HG03159 (cell line): ENCODE data around the gene CAPG.
"Not testable (repeated sequence)": the region's sequence is repeated elsewhere in the genome, so short reads cannot be mapped to it uniquely, and the experiment has no call there.

Experiments
- ATAC-seq: cut with Tn5 transposase; IDR thresholded peaks from one replicate; pipeline ENCODE4 v1.9.1; 2021; ENCODE audit warnings: mild to moderate bottlenecking, moderate library complexity; ENCODE audit not compliant: unreplicated experiment

The CAPG gene

DNA sequence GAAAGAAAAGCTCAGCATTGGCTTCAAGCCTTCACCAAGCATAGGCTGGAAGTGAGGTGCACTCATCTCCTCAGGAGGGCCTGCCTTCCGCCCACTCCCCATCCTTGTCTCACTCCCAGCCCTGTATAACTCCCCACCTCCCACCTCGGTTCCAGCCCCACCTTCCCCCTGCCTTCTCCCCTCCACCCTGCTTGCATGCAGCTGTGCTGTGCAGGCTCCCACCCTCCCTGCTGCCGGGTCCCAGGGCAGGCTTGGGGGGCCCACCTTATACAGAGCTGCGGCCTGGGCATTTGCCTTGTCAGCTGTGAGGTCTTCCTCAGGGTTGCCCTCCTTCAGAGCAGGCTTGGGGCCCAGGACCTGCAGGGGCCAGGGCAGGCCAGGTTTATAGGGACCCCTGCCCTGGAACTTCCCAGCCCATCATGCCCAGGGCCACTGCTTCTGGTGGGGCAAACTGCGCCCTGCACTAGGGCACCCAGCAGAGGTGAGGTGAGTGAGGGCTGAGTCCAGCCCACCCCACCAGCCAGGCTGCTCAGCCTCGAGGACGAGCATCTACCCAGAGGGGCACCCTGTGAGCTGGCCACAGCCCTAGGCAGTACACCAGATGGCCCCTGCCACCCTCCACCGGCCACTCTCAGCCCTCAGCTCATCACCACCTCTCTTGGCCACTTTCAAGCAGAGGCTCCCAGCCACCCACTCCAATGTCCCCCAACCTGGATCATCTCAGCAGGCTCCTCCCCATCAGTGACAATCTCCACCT is 11.6 kb downstream of the CAPG start:
- ATAC-seq = no peak

DNA sequence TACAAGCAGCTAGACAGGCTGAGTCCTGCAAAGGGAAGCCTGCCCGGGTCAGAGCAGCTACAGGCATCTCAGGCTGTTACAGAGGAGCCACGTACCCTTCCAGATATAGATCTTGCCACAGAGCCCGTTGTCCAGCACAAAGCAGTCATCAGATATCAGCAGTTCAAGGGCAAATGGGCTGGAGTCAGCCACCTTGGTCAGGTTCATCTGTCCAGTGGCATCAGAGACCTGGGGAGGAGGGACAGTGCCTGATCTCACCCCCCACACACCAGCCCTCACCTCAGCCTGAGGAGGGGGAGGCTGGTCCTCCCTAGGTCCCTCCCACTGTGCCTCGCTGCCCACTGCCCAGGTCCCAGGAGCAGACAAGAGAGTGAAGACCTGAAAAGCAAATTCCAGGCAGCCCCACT is 12.2 kb downstream of the CAPG start:
- ATAC-seq = no peak

DNA sequence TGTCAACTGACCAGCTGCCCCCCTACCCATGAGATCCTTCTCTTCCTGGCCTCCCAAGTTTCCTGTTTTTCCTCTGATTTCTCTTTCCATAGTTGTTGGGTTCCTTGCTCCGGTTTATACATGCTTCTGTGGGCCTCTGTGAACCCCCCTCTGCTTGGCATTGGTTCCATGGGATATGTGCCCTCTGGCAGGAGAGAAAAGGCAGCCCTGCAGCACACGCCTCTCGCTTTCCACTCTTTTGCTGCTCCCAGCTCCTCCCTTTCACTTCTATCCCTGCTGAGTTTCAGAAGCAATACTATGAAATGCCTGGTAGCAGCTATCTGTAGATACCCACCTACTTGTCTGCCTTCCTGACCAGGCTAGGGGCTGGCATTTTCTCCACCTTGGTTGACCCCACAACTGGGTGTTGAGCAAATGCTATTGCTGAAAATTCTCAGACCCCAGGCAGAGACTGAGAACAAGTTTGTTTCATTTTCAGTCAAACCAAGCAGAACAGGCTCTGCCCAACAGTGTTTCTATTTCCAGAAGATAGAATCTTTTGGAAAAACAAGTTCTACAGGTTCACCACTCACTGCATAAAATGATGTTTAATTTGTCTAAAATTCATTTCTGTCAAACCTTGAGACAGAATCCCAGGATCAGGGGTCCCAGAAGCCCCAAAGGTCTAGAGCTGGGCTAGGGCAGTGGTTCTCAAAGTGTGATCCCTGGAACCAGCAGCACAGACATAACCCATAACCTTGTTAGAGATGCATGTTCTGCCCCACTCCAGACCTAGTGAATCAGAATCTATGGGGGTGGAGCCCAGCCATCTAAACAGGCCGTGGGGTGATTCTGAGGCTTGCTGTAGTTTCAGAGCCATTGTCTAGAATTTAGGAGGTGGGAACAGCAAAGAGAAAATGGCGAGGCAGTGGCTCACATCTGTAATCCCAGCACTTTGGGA is 13.4 kb downstream of the CAPG start:
- ATAC-seq = no peak

DNA sequence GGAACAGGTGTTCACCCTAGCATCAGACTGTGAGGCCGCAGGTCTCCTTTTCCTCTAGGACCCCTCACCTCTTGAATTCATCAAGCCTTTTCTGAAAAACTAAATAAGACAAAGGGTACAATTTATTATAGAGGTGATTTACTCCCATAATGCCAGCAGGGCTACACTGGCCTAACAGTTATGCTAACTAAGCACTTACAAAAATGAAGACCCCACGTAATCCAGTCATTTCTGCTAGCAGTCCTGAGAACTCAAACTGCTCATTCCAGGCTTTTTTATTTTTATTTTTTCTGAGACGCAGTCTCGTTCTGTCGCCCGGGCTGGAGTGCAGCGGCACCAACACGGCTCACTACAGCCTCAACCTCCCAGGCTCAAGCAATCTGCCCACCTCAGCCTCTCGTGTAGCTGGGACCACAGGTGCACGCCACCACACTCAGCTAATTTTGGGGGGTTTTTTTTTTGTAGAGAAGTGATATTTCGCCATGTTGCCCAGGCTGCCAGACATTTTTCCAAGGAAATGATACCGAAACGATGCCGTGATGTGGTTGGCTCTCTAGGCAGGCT is 14.2 kb downstream of the CAPG start:
- no peak for ATAC-seq

DNA sequence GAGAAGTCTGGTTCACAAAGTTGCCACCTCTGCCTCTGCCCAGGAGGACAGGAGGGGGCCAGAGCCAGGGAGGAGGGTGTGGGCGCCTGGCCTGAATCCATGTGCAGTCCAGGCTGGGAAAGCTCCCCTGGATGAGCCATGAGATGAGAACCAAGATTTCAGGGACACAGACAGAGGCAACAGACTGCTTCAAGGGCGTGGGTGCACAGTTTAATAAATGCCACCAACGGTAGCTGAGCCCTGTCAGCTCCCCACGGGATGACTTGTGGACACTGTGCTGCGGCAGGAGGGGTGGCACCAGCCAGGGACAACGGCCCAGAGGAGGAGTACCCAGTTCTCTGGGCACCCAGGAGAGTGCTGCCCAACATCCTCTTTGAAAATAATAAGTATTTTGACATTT is 15.2 kb downstream of the CAPG start:
- no peak for ATAC-seq

DNA sequence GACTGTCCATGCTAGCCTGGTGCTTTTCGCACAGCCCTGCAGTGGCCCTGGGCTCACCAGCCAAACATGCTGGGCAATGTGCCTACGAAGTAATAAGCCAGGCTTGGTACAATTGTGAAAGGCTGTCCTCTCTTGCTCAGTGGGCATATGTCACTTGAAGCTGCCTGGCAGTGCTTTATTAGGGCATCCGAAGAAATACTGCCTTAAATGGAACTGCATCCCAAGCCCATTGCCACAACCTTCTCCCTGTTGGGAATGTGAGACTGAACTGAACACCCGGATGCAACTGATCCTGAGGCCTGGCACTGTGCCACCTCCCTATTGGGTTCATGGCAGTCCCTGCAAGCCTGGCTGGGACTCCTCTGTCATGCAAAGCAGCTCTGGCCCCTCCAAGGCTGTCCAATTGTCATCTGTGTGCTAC is 15.9 kb downstream of the CAPG start:
- no peak for ATAC-seq

DNA sequence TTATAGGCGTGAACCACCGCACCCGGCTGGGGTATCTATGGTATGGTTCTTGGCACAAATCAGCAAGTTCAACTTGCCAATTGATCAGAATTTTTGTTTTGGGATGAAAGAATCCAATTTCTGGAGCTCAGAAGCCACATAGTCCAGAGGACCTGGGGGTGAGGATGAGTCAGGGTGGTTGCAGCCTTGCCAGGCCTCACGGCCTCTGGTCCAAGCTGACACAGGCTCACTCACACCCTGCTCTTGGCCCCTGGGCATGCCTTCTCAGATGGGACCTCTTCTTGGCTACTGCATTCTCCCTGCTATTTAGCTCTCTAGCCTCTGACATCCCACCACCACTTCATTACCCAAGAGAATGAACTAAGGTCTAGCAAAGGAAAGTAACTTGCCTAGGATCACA is 16.3 kb downstream of the CAPG start:
- no peak for ATAC-seq

DNA sequence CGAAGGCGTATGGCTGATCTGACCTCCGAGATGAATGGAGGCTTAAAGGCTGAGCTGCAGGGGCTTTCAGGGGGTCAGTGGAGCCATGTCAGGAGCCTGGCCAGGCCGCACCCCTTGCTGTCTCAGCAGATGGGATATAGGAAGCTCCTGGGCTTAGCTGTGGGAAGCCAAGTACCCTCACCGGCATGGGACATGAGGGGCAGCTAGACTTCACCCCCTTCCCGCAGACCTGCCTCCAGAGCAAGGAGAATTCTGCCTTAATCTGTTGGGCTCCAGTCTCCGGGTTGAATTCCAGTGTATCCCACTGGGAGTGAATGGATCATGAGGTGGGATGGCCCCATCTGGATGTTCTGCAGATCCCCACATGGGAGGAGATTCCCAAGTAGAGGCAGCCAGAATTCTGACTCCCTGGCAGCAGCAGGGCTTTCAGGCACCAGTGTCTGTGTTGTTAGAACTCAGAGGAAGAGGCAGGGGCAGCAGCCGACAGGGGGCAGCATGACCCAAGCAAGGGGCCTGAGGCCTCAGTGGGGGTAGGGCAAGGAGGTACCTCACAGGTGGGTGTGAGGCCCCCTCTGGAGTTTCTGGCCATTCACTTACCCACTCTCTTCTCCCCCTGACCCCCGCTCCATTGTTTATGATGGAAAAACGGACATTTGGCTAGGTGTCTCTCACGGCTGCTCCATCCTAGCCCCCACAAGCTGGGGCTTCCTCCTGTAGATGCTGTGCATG is 19.1 kb downstream of the CAPG start:
- no peak for ATAC-seq

DNA sequence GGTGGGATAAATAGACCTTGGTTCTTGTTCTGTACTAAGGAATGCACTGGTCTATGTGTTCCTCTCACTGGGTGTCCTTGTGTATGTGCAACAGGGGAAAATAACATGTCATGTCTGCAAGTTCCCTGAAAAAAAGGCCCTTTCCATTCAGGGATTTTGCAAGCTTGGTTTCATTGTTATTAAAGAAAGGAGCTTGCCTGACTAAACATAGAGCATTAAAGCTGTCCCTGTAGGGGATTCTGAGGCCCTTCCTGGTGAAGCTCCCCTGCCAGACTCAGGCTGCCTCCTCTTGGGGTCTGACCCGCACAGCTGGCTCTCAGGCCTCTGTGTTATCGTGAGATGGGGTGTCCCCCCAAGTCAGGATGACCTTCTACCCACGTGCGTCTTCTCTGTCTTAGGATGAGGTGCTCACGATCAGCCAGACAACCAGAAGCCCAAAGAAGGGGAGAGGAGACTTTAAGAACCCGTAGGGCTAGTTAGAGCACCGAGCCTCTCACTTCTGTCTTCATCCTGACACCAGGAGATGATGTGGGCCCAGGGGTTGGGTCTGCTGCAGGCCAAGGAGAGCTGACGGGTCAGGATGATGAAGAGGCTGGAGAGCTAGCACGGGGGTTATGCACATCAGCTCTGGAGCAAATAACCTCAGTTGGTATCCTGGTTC is 21.2 kb downstream of the CAPG start:
- ATAC-seq = no peak

DNA sequence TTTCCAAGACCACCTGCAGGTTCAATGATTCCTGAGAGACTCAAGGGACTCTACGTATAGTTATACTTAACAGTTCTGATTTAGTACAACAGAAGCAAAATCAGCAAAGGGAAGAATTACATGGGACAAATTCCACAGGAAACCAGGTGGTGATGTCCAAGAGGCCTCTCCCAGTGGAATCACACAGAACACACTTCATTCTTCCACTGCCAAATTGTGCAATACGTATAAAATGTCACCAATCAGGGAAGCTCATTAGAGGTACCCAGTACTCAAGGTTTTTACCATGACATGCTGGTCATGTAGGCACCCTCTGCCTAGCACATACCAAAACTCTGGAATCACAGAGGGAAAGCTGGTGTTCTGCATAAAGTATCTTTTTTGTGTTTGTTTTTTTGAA is 22.4 kb downstream of the CAPG start:
- ATAC-seq = no peak

DNA sequence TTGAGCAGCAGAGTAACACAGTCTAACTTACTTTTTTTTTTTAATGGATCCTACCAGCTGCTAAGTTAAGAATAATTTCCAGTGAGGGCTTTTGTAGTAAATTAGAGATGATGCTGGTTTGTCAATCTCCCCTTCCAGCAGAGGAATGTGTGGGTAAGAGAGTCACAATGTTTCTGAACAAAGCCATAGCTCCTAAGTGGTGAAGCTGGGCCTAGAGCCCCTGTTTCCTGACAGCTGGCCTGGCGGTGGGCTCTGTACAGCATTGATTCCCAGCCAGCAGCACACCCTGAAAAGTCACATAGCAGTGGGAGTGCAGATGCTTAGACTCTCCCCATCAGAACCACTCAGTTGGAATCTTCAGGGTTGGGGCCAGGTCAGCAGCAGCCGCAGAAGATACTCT is 24.4 kb downstream of the CAPG start:
- ATAC-seq = no peak

DNA sequence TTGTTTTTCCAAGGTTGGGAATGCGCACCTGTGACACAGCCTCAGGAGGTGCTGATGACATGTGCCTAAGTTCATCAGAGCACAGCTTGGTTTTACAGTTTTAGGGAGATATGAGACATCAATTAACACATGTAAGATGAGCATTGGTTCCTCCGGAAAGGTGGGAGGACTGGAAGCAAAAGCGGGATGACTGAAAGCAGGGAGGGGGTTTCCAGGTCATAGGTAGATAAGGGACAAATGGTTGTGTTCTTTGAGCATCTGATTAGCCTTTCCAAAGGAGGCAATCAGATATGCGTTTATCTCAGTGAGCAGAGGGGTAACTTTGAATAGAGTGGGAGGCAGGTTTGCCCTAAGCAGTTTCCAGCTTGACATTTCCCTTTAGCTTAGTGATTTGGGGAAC is 26.3 kb downstream of the CAPG start:
- ATAC-seq = no peak

DNA sequence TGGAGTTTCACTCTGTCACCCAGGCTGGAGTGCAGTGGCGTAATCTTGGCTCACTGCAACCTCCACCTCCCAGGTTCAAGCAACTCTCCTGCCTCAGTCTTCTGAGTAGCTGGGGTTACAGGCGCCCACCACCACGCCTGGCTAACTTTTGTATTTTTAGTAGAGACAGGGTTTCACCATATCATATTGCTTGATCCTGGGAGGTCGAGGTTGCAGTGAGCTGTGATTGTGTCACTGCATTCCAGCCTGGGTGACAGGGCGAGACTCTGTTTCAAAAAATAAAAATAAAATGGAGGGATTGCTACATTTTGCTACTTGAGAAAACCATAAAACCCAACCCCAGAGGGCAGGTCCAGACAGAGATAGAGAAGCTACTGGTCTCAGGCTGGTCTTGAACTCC is 27.0 kb downstream of the CAPG start:
- not testable (repeated sequence) for ATAC-seq

DNA sequence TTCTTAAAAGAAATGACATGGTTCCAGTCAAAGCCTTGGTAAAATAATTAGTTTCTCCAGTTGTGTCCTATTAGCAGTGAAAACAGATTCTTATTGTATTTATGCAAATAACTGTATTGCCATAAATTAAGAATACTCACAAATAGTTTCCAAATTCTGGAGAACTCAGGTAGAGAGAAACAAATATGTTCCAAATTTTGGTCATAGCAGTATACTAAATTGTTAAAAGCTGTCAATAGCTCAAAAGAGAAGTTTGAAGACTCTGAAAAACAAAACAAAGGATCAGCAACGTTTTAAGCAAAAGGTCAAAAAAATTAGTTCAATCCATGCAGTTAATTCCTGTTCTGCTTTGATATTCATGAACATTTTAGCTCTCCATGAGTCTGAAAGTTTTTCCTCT is 30.1 kb downstream of the CAPG start:
- ATAC-seq = no peak

DNA sequence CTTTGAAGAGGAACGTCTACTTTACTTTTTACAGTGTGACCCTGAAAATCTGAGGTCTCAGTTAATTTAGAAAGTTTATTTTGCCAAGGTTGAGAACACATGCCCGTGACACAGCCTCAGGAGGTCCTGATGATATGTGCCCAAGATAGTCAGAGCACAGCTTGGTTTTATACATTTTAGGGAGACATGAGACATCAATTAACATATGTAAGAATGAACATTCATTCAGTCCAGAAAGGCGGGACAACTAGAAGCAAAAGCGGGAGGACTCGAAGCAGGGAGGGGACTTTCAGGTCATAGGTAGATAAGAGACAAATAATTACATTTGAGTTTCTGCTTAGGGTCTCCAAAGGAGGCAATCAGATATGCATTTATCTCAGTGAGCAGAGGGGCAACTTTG is 31.9 kb downstream of the CAPG start:
- no peak for ATAC-seq

DNA sequence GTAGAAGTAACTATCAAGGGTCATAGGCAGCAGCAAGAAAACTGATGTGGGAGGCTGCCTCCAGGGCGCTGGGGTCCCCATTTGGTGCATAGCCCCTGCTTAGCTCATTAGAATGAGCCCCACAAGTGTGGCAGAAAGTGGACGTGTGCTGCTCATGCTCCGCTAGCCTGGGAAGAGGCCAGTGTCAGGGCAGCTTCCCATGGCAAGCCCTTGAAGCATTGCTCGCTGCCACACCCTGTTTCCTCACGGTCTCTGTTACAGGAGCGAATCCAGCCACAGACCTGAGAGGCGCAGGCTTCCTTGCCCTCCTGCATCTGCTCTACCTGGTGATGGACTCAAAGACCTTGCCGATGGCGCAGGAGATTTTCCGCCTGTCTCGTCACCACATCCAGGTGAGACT is 33.1 kb downstream of the CAPG start:
- ATAC-seq = no peak

DNA sequence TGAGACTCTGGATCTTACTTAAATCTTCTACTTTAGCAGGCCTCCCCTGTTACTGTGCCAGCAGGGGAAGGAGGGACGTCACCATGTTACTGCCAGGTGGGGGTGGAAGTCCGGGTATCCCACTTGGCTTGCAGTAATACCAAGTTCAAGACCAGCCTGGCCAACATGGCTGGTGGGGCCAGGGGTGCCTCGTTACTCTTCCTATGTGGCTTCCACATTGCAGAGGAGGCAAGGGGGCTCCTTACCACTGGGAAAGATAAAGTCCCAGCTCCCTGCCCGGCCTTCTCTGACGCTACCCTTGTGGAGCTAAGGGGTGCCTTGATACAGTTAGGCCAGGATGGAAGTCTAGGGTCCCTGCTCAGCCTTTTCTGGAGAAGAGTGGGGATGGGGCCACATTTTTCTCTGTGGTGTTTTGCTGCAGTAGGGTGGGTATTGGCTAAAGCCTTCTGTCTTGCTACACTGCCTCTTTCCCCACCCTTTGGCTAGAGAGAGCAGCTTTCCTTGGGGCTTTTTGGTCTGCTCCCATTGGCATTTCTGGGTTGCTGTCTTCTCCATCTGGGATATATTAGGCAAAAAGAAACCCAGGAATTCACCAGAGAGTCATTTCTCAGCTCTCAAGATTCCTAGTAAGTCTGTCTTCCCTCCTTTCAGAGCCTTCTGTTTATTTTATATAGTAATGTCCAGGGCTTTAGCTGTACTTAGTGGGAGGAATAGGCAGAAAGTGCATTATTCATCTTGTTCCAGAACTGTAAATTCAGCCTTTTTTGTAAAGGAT is 33.7 kb downstream of the CAPG start:
- ATAC-seq = no peak

DNA sequence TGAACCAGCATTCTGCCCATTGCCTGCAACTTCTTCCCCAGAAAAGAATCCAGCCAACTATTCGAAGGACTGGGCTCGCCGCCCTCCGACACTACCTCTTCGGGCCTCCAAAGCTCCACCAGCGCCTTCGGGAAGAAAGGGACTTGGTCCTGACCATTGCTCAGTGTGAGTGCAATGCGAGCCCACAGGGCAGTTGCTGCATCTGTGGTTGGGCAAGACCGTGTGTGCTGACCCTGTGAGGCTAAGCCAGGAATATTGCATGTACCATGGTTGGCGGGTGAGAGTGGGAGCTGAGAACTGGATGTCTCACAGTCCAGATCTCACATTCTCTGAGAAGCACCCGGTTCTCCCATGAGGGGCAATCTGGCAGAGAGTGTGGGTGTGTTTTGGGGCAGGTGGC is 39.1 kb downstream of the CAPG start:
- ATAC-seq = no peak

DNA sequence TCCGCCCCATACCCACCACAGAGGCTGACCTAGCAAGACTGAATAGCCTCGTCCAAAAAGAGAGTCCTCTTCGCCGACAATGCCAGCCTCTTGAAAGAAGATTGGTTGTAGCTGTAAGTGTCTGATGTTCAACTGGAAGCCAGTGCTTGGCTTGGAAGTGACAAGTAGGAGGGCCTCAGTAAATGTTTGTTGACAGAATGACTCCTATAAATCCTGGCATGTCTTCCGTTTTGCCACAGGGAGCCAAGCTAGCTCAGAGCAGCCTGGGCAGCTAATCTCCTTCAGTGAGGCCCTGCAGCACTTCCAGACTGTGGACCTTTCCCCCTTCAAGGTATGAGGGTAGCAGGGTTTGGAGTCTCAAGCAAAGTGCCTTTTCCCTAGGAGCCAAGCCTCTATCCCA is 40.7 kb downstream of the CAPG start:
- ATAC-seq = no peak

DNA sequence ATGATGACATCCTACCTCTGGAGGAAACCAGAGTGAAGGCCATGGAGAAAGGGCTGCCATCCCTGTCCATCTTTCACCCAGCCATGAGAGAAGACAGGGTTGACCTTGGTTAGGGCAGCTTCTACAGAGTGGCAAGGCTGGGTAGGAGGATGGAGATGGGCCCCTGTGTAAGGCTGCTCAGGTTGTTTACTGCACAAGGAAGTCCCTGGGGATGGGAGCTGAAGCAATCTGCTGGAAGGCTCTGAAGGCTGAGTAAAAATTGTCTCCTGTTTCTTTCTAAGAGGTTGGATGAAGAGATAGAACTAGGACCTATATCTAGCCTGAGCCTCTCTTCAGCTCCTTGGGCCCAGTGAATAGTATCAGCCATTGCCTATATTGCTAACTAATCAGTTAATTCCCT is 41.2 kb downstream of the CAPG start:
- no peak for ATAC-seq
